GM18951 (cell line): Measurements from ENCODE around the gene ATP10D.
A peak's percentile ranks its signal among the peaks of the same experiment; 100 is the strongest.

Experiments
- POLR2A ChIP-seq: IDR thresholded peaks from 4 replicates; pipeline ENCODE4 v1.6.1; 2011; ENCODE audit warnings: mild to moderate bottlenecking; ENCODE audit not compliant: insufficient read length, insufficient read depth; ENCODE audit errors: extremely low read depth
- in situ Hi-C: fragments of 300-500 bp; cut with MboI; formaldehyde crosslinking; loops from one replicate; pipeline ENCODE4 v1.12.0; 2022; ENCODE audit warnings: low sequenced_read_pairs, mixed read lengths, inconsistent platforms; ENCODE audit not compliant: unreplicated experiment

The ATP10D gene

GRCh38 chr4:47485047-47485692 lies at the start of gene ATP10D:
Gene ATP10D (plus strand): TSS chr4:47485275. CDS start chr4:47512541, 27,266 bp downstream.
- TF ChIP-seq POLR2A = peak; percentile 94
- in situ Hi-C loops = no loop called here

- in situ Hi-C loops = no loop called here
- TF ChIP-seq POLR2A = no peak
Measured at GRCh38 chr4:47442980-47443379, 42.1 kb upstream of the ATP10D start.

GRCh38 chr4:47444031-47444430 lies 41.0 kb upstream of the ATP10D start:
- in situ Hi-C loops = no loop called here
- TF ChIP-seq POLR2A = no peak

GRCh38 chr4:47451657-47452056 lies 33.4 kb upstream of the ATP10D start:
- no peak for TF ChIP-seq POLR2A

GRCh38 chr4:47462799-47463234 lies 22.3 kb upstream of the ATP10D start:
- no peak for TF ChIP-seq POLR2A
- in situ Hi-C loops = no loop called here

More at GRCh38 chr4:47451657-47452056, 33.4 kb upstream of the ATP10D start:
- in situ Hi-C loops = no loop called here

- peak; percentile 93 for TF ChIP-seq POLR2A
Measured at GRCh38 chr4:47463235-47463956, 21.7 kb upstream of the ATP10D start, which contains the start of gene COMMD8. Gene COMMD8 (minus strand): TSS chr4:47463702. CDS start chr4:47463651, 51 bp downstream.

GRCh38 chr4:47465004-47465403 lies 20.1 kb upstream of the ATP10D start:
- no peak for TF ChIP-seq POLR2A
- in situ Hi-C loops = no loop called here

More at GRCh38 chr4:47463235-47463956, 21.7 kb upstream of the ATP10D start, which contains the start of gene COMMD8:
- in situ Hi-C loops = no loop called here

GRCh38 chr4:47466056-47466785 lies 18.9 kb upstream of the ATP10D start:
- in situ Hi-C loops = no loop called here
- no peak for TF ChIP-seq POLR2A

GRCh38 chr4:47468706-47469365 lies 16.2 kb upstream of the ATP10D start:
- in situ Hi-C loops = no loop called here
- no peak for TF ChIP-seq POLR2A

- TF ChIP-seq POLR2A = no peak
- in situ Hi-C loops = no loop called here
Measured at GRCh38 chr4:47469951-47470350, 15.1 kb upstream of the ATP10D start.

GRCh38 chr4:47471064-47471463 lies 14.0 kb upstream of the ATP10D start:
- TF ChIP-seq POLR2A = no peak
- in situ Hi-C loops = no loop called here

- no peak for TF ChIP-seq POLR2A
- in situ Hi-C loops = no loop called here
Measured at GRCh38 chr4:47471591-47471990, 13.5 kb upstream of the ATP10D start.
